Measurements from ENCODE around the gene CCSER1.

GRCh38 chr4:90990284-90990683 lies 863.1 kb downstream of the CCSER1 start:
- TF ChIP-seq CTCF (IDR thresholded peaks at IDR 0.05; ENCODE audit: poor library complexity, severe bottlenecking): no peak
- no peak for TF ChIP-seq EP300 (conservative IDR thresholded peaks at IDR 0.05; ENCODE audit: poor library complexity, severe bottlenecking)
- no peak for TF ChIP-seq TAF1 (IDR thresholded peaks at IDR 0.05; ENCODE audit: low read depth)
- TF ChIP-seq EZH2 (IDR thresholded peaks at IDR 0.05; ENCODE audit: borderline replicate concordance, insufficient read depth, low read length, poor library complexity, severe bottlenecking): no peak
- TF ChIP-seq RAD21 (conservative IDR thresholded peaks at IDR 0.05): no peak
- no peak for TF ChIP-seq POLR2AphosphoS5 (IDR thresholded peaks at IDR 0.05)
- no peak for TF ChIP-seq SMC3 (conservative IDR thresholded peaks at IDR 0.05; ENCODE audit: poor library complexity)

Measured in neural cell (in vitro differentiated cells).